WTC11 (cell line): ENCODE measurements around the gene TARP.

Experiments used
- ATAC-seq: fragments of 200-7000 bp; cut with Tn5 transposase; 2 replicates; pipeline ENCODE4 v1.10.0; 2021; ENCODE audit warnings: mild to moderate bottlenecking, moderate library complexity
- CTCF ChIA-PET: fragments of 300-600 bp; sonication (Branson Sonifier 250); formaldehyde crosslinking; loops from one replicate; lab custom pipeline; 2021; ENCODE audit warnings: antibody characterized with exemption; lab: Charles Lee
- POLR2A ChIA-PET: fragments of 350-600 bp; sonication (Branson Sonifier 250); formaldehyde crosslinking; loops from one replicate; lab custom pipeline; 2021; ENCODE audit warnings: antibody characterized with exemption; lab: Charles Lee
- DNase-seq: peaks from one replicate; pipeline ENCODE4 v3.0.0; 2021; ENCODE audit warnings: low spot score
- H3K27ac Mint-ChIP-seq: 2 replicates; pipeline ENCODE4 v1.8.0; 2021; ENCODE audit warnings: mixed read lengths
- H3K27me3 Mint-ChIP-seq: 2 replicates; pipeline ENCODE4 v1.8.0; 2021; ENCODE audit warnings: low read depth, mild to moderate bottlenecking, moderate library complexity, mixed read lengths
- H3K36me3 Mint-ChIP-seq: 2 replicates; pipeline ENCODE4 v1.8.0; 2021; ENCODE audit warnings: mixed read lengths
- H3K4me1 Mint-ChIP-seq: 2 replicates; pipeline ENCODE4 v1.8.0; 2022; ENCODE audit warnings: mixed read lengths
- H3K4me3 Mint-ChIP-seq: 2 replicates; pipeline ENCODE4 v1.8.0; 2021; ENCODE audit warnings: mild to moderate bottlenecking, moderate library complexity, mixed read lengths
- H3K9me3 Mint-ChIP-seq: 2 replicates; pipeline ENCODE4 v1.8.0; 2021; ENCODE audit warnings: mixed read lengths
- EMX1 ChIP-seq: fragments of 250-450 bp; sonication (Bioruptor Pico); IDR thresholded peaks from 2 replicates; pipeline ENCODE4 v1.8.0; 2021; ENCODE audit warnings: mild to moderate bottlenecking
- FOXJ3 ChIP-seq: sonication (generic); formaldehyde crosslinking; IDR thresholded peaks from 2 replicates; pipeline ENCODE4 v1.9.0; 2021; ENCODE audit warnings: missing genetic modification reagents, mild to moderate bottlenecking, borderline replicate concordance
- FOXP1 ChIP-seq: sonication (generic); formaldehyde crosslinking; IDR thresholded peaks from 2 replicates; pipeline ENCODE4 v1.8.0; 2022; ENCODE audit warnings: missing genetic modification reagents, mild to moderate bottlenecking, moderate library complexity, borderline replicate concordance
- GTF2I ChIP-seq: fragments of 250-450 bp; sonication (Bioruptor Pico); conservative IDR thresholded peaks from 2 replicates; pipeline ENCODE4 v1.4.0; 2021; ENCODE audit warnings: mild to moderate bottlenecking
- IRF1 ChIP-seq: sonication (generic); formaldehyde crosslinking; IDR thresholded peaks from 2 replicates; pipeline ENCODE4 v1.8.0; 2023; ENCODE audit warnings: missing genetic modification reagents
- IRF2 ChIP-seq: sonication (generic); formaldehyde crosslinking; IDR thresholded peaks from 2 replicates; pipeline ENCODE4 v1.8.0; 2022; ENCODE audit warnings: low read depth, missing genetic modification reagents, borderline replicate concordance
- NFE2L1 ChIP-seq: sonication (generic); formaldehyde crosslinking; IDR thresholded peaks from 2 replicates; pipeline ENCODE4 v1.8.1; 2023; ENCODE audit warnings: missing genetic modification reagents
- NR1H2 ChIP-seq: sonication (generic); formaldehyde crosslinking; IDR thresholded peaks from 2 replicates; pipeline ENCODE4 v1.9.0; 2021; ENCODE audit warnings: mild to moderate bottlenecking, moderate library complexity, missing genetic modification reagents
- OVOL2 ChIP-seq: fragments of 250-450 bp; sonication (Bioruptor Pico); IDR thresholded peaks from 2 replicates; pipeline ENCODE4 v1.9.0; 2021; ENCODE audit warnings: mild to moderate bottlenecking, borderline replicate concordance
- PRDM15 ChIP-seq: sonication (generic); formaldehyde crosslinking; IDR thresholded peaks from 2 replicates; pipeline ENCODE4 v1.8.0; 2022; ENCODE audit warnings: missing genetic modification reagents
- ZBTB21 ChIP-seq: sonication (generic); formaldehyde crosslinking; IDR thresholded peaks from 2 replicates; pipeline ENCODE4 v1.8.1; 2023; ENCODE audit warnings: mild to moderate bottlenecking, missing genetic modification reagents, borderline replicate concordance
- ZNF232 ChIP-seq: sonication (generic); formaldehyde crosslinking; IDR thresholded peaks from 2 replicates; pipeline ENCODE4 v1.8.0; 2022; ENCODE audit warnings: mild to moderate bottlenecking, missing genetic modification reagents
- ZNF263 ChIP-seq: sonication (generic); formaldehyde crosslinking; IDR thresholded peaks from 2 replicates; pipeline ENCODE4 v1.8.1; 2022; ENCODE audit warnings: low read depth, mild to moderate bottlenecking, moderate library complexity, missing genetic modification reagents
- ZNF416 ChIP-seq: fragments of 250-450 bp; sonication (Bioruptor Pico); IDR thresholded peaks from 2 replicates; pipeline ENCODE4 v1.9.0; 2021; ENCODE audit warnings: mild to moderate bottlenecking, inconsistent platforms
- ZNF532 ChIP-seq: fragments of 250-450 bp; sonication (Bioruptor Pico); IDR thresholded peaks from 2 replicates; pipeline ENCODE4 v1.9.0; 2021; ENCODE audit warnings: mild to moderate bottlenecking, borderline replicate concordance
- TF ChIP-seq, protein P1 (sequence below): sonication (generic); formaldehyde crosslinking; IDR thresholded peaks from 2 replicates; pipeline ENCODE4 v1.8.0; 2022; ENCODE audit warnings: mild to moderate bottlenecking, missing genetic modification reagents
- TF ChIP-seq, protein P2 (sequence below): sonication (generic); formaldehyde crosslinking; IDR thresholded peaks from 2 replicates; pipeline ENCODE4 v1.8.1; 2022; ENCODE audit warnings: mild to moderate bottlenecking, moderate library complexity, missing genetic modification reagents
- TF ChIP-seq, protein P3 (sequence below): fragments of 250-450 bp; sonication (Bioruptor Pico); IDR thresholded peaks from 2 replicates; pipeline ENCODE4 v1.8.0; 2021; ENCODE audit warnings: mild to moderate bottlenecking
- TF ChIP-seq, protein P4 (sequence below): sonication (generic); formaldehyde crosslinking; IDR thresholded peaks from 2 replicates; pipeline ENCODE4 v1.8.1; 2022; ENCODE audit warnings: low read depth, mild to moderate bottlenecking, moderate library complexity, missing genetic modification reagents, borderline replicate concordance

The TARP gene

GRCh38 chr7:38306171-38306570 is 32.7 kb upstream of the TARP start:
- ATAC-seq: no peak
- CTCF ChIA-PET: interaction anchor here (1.2 kb wide), 1 partner anchor 90 kb away, joined by 4 read pairs; no protein-coding TSS in a partner anchor
- H3K27ac Mint-ChIP-seq: no peak overlapping the region
- H3K9me3 Mint-ChIP-seq: peaks cover 5% of the 10 kb centered on the region
- no peaks in the 10 kb centered on the region for H3K27me3 Mint-ChIP-seq
- POLR2A ChIA-PET: no interaction called here
- H3K4me3 Mint-ChIP-seq: no peak overlapping the region
- no peak for DNase-seq
- no peaks in the 10 kb centered on the region for H3K36me3 Mint-ChIP-seq
- TF ChIP-seq IRF1 (no peak), GTF2I (CRISPR knock-in tag) (no peak), ZNF263 (CRISPR knock-in tag) (no peak), IRF2 (no peak), NFE2L1 (CRISPR knock-in tag) (no peak), PRDM15 (CRISPR knock-in tag) (no peak), EMX1 (CRISPR knock-in tag) (no peak), ZNF232 (CRISPR knock-in tag) (no peak)
- TF ChIP-seq, protein P1, sequence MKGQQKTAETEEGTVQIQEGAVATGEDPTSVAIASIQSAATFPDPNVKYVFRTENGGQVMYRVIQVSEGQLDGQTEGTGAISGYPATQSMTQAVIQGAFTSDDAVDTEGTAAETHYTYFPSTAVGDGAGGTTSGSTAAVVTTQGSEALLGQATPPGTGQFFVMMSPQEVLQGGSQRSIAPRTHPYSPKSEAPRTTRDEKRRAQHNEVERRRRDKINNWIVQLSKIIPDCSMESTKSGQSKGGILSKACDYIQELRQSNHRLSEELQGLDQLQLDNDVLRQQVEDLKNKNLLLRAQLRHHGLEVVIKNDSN: no peak
- TF ChIP-seq, protein P2, sequence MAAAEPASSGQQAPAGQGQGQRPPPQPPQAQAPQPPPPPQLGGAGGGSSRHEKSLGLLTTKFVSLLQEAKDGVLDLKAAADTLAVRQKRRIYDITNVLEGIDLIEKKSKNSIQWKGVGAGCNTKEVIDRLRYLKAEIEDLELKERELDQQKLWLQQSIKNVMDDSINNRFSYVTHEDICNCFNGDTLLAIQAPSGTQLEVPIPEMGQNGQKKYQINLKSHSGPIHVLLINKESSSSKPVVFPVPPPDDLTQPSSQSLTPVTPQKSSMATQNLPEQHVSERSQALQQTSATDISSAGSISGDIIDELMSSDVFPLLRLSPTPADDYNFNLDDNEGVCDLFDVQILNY (CRISPR knock-in tag): no peak
- peaks cover 15% of the 10 kb centered on the region; the same call in 1 of the 2 replicates for H3K4me1 Mint-ChIP-seq

GRCh38 chr7:38303866-38304265 is 30.4 kb upstream of the TARP start:
- Mint-ChIP-seq H3K4me1 (peaks cover 12% of the 10 kb centered on the region; the same call in 1 of the 2 replicates), H3K27me3 (no peaks in the 10 kb centered on the region), H3K36me3 (no peaks in the 10 kb centered on the region), H3K27ac (no peak overlapping the region), H3K4me3 (no peak overlapping the region), H3K9me3 (peaks cover 5% of the 10 kb centered on the region)
- CTCF ChIA-PET: interaction anchor here (1.1 kb wide), 1 partner anchor 14 kb away, joined by 3 read pairs; no protein-coding TSS in a partner anchor
- ATAC-seq (no peak), DNase-seq (no peak)
- POLR2A ChIA-PET: no interaction called here
- TF ChIP-seq OVOL2 (CRISPR knock-in tag) (no peak), NR1H2 (CRISPR knock-in tag) (no peak), FOXP1 (CRISPR knock-in tag) (no peak), IRF2 (no peak), ZBTB21 (no peak), ZNF532 (CRISPR knock-in tag) (no peak), ZNF416 (CRISPR knock-in tag) (no peak), FOXJ3 (CRISPR knock-in tag) (no peak)
- TF ChIP-seq, protein P3, sequence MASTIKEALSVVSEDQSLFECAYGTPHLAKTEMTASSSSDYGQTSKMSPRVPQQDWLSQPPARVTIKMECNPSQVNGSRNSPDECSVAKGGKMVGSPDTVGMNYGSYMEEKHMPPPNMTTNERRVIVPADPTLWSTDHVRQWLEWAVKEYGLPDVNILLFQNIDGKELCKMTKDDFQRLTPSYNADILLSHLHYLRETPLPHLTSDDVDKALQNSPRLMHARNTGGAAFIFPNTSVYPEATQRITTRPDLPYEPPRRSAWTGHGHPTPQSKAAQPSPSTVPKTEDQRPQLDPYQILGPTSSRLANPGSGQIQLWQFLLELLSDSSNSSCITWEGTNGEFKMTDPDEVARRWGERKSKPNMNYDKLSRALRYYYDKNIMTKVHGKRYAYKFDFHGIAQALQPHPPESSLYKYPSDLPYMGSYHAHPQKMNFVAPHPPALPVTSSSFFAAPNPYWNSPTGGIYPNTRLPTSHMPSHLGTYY (CRISPR knock-in tag): no peak
- TF ChIP-seq, protein P4, sequence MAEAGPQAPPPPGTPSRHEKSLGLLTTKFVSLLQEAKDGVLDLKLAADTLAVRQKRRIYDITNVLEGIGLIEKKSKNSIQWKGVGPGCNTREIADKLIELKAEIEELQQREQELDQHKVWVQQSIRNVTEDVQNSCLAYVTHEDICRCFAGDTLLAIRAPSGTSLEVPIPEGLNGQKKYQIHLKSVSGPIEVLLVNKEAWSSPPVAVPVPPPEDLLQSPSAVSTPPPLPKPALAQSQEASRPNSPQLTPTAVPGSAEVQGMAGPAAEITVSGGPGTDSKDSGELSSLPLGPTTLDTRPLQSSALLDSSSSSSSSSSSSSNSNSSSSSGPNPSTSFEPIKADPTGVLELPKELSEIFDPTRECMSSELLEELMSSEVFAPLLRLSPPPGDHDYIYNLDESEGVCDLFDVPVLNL (CRISPR knock-in tag): no peak
